Uterus (tissue), 2 donors: Measurements from ENCODE around the gene PPP2R5B.

Experiments
- CTCF ChIP-seq, 4 experiments: fragments of 200-600 bp in 2 of 4; fragments of 450-650 bp in 2 of 4; sonication (generic) in 2 of 4; IDR thresholded peaks; one replicate each; pipeline ENCODE4 v1.5.1; 2016 to 2019; ENCODE audit warnings: antibody characterized with exemption in 4 of 4, mild to moderate bottlenecking in 2 of 4, moderate library complexity in 1 of 4
- POLR2A ChIP-seq, 2 donors: fragments of 450-650 bp; IDR thresholded peaks; one replicate each; pipeline ENCODE4 v1.6.1; 2016; ENCODE audit warnings: antibody characterized with exemption in 2 of 2, mild to moderate bottlenecking in 1 of 2, moderate library complexity in 1 of 2

GRCh38 chr11:64888406-64888728 is 36.1 kb upstream of the PPP2R5B start:
- TF ChIP-seq CTCF (IDR thresholded peaks at IDR 0.05) (no peak), POLR2A (IDR thresholded peaks at IDR 0.05) (no peak)
